Measurements from ENCODE around the gene SLC38A4.

The SLC38A4 gene

DNA sequence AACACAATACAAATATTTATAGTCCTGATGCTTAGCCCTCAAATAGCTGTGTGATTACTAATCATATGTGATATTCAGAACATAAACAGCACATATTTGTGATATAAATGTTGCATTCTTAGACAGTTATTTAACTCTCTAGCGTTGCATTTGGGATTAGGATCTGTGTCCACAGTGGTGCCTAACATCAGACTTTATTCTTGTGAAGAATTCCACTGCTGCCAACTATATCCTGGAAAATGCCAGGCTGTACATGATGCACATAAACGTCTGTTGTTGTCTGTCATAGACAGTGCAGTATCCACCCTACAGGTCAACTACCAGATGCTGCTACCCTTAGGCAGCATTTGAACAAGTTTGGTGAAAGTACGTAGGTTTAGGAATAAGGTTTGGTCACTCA, 39.0 kb downstream of the SLC38A4 start:
- Histone ChIP-seq H3K4me3 (ENCODE audit: insufficient read depth, low read length, poor library complexity, severe bottlenecking) (no peak overlapping the region), H3K9ac (ENCODE audit: low read length) (no peak overlapping the region), H3K27ac (ENCODE audit: low read depth, low read length) (no peak overlapping the region), H3K9me2 (replicated peaks; ENCODE audit: insufficient read depth, low read length) (no peaks in the 10 kb centered on the region), H3F3A (ENCODE audit: insufficient read depth) (no peaks in the 10 kb centered on the region), H3K36me3 (ENCODE audit: low read length) (no peaks in the 10 kb centered on the region), H3K4me2 (ENCODE audit: low read depth, low read length, poor library complexity, severe bottlenecking) (no peak overlapping the region), H3K79me2 (ENCODE audit: insufficient read depth, low read length) (no peaks in the 10 kb centered on the region), H4K20me1 (ENCODE audit: low read depth, low read length) (no peaks in the 10 kb centered on the region), H3K27me3 (ENCODE audit: low read length) (no peaks in the 10 kb centered on the region), H3K9me3 (ENCODE audit: insufficient read depth, low read length) (no peaks in the 10 kb centered on the region), H2AFZ (ENCODE audit: low read depth, low read length, severe bottlenecking) (no peak overlapping the region)
- TF ChIP-seq, protein P1, sequence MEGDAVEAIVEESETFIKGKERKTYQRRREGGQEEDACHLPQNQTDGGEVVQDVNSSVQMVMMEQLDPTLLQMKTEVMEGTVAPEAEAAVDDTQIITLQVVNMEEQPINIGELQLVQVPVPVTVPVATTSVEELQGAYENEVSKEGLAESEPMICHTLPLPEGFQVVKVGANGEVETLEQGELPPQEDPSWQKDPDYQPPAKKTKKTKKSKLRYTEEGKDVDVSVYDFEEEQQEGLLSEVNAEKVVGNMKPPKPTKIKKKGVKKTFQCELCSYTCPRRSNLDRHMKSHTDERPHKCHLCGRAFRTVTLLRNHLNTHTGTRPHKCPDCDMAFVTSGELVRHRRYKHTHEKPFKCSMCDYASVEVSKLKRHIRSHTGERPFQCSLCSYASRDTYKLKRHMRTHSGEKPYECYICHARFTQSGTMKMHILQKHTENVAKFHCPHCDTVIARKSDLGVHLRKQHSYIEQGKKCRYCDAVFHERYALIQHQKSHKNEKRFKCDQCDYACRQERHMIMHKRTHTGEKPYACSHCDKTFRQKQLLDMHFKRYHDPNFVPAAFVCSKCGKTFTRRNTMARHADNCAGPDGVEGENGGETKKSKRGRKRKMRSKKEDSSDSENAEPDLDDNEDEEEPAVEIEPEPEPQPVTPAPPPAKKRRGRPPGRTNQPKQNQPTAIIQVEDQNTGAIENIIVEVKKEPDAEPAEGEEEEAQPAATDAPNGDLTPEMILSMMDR (IDR thresholded peaks at IDR 0.05; ENCODE audit: insufficient read depth, low read length, poor library complexity, severe bottlenecking) = no peak
- no peak for TF ChIP-seq EZH2phosphoT487 (conservative IDR thresholded peaks at IDR 0.05; ENCODE audit: low read length)

GRCh38 chr12:46785382-46785781, 40.4 kb downstream of the SLC38A4 start:
- Histone ChIP-seq H3K27me3 (ENCODE audit: low read length) (no peaks in the 10 kb centered on the region), H3K27ac (ENCODE audit: low read depth, low read length) (no peak overlapping the region), H2AFZ (ENCODE audit: low read depth, low read length, severe bottlenecking) (no peak overlapping the region), H3K9ac (ENCODE audit: low read length) (no peak overlapping the region), H3F3A (ENCODE audit: insufficient read depth) (no peaks in the 10 kb centered on the region), H4K20me1 (ENCODE audit: low read depth, low read length) (no peaks in the 10 kb centered on the region), H3K4me2 (ENCODE audit: low read depth, low read length, poor library complexity, severe bottlenecking) (no peak overlapping the region), H3K36me3 (ENCODE audit: low read length) (no peaks in the 10 kb centered on the region), H3K9me2 (replicated peaks; ENCODE audit: insufficient read depth, low read length) (no peaks in the 10 kb centered on the region), H3K4me3 (ENCODE audit: insufficient read depth, low read length, poor library complexity, severe bottlenecking) (no peak overlapping the region), H3K79me2 (ENCODE audit: insufficient read depth, low read length) (no peaks in the 10 kb centered on the region), H3K9me3 (ENCODE audit: insufficient read depth, low read length) (no peaks in the 10 kb centered on the region)
- TF ChIP-seq, protein P1 (IDR thresholded peaks at IDR 0.05; ENCODE audit: insufficient read depth, low read length, poor library complexity, severe bottlenecking) = no peak
- TF ChIP-seq EZH2phosphoT487 (conservative IDR thresholded peaks at IDR 0.05; ENCODE audit: low read length) = no peak

GRCh38 chr12:46783871-46784270, 41.9 kb downstream of the SLC38A4 start:
- no peak overlapping the region for H3K27ac ChIP-seq (ENCODE audit: low read depth, low read length)
- no peak for TF ChIP-seq EZH2phosphoT487 (conservative IDR thresholded peaks at IDR 0.05; ENCODE audit: low read length)
- TF ChIP-seq, protein P1 (IDR thresholded peaks at IDR 0.05; ENCODE audit: insufficient read depth, low read length, poor library complexity, severe bottlenecking) = no peak
- no peak overlapping the region for H3K9ac ChIP-seq (ENCODE audit: low read length)
- no peaks in the 10 kb centered on the region for H3K79me2 ChIP-seq (ENCODE audit: insufficient read depth, low read length)
- no peaks in the 10 kb centered on the region for H3F3A ChIP-seq (ENCODE audit: insufficient read depth)
- no peak overlapping the region for H3K4me3 ChIP-seq (ENCODE audit: insufficient read depth, low read length, poor library complexity, severe bottlenecking)
- no peaks in the 10 kb centered on the region for H3K9me3 ChIP-seq (ENCODE audit: insufficient read depth, low read length)
- H2AFZ ChIP-seq (ENCODE audit: low read depth, low read length, severe bottlenecking) = no peak overlapping the region
- no peaks in the 10 kb centered on the region for H3K36me3 ChIP-seq (ENCODE audit: low read length)
- H3K4me2 ChIP-seq (ENCODE audit: low read depth, low read length, poor library complexity, severe bottlenecking) = no peak overlapping the region
- H3K9me2 ChIP-seq (replicated peaks; ENCODE audit: insufficient read depth, low read length) = no peaks in the 10 kb centered on the region
- H3K27me3 ChIP-seq (ENCODE audit: low read length) = no peaks in the 10 kb centered on the region
- no peaks in the 10 kb centered on the region for H4K20me1 ChIP-seq (ENCODE audit: low read depth, low read length)
